Psoas muscle (tissue), 8 donors: ENCODE data around the gene SUMO1. TPM values are rescaled to one million over a fixed set of nuclear protein-coding genes. Genes with fewer than 3 reads are reported as not detected.
A peak's percentile ranks its signal among the peaks of the same experiment; 100 is the strongest.

Source experiments
- ATAC-seq, 4 donors: fragments of 200-7000 bp; cut with Tn5 transposase; one replicate each; pipeline ENCODE4 v1.9.1; 2020; ENCODE audit warnings: moderate library complexity in 3 of 4, mild to moderate bottlenecking in 2 of 4
- DNase-seq, 2 donors: peaks; one replicate each; pipeline ENCODE4 v3.0.0-alpha.2; 2020
- H3K27ac ChIP-seq: fragments of 200-600 bp; one replicate; pipeline ENCODE4 v1.8.0; 2022
- H3K27me3 ChIP-seq, 3 donors: fragments of 200-600 bp in 1 of 3; one replicate each; pipeline versions ENCODE4 v1.6.1 to v1.8.0; 2013 to 2022; ENCODE audit warnings: low read length in 2 of 3, mild to moderate bottlenecking in 2 of 3, moderate library complexity in 1 of 3; ENCODE audit not compliant: insufficient read depth in 3 of 3
- H3K36me3 ChIP-seq, 2 donors: fragments of 200-600 bp in 1 of 2; one replicate each; pipeline versions ENCODE4 v1.6.1 to v1.8.0; 2013 to 2022; ENCODE audit warnings: low read depth in 1 of 2, mild to moderate bottlenecking in 1 of 2, moderate library complexity in 1 of 2; ENCODE audit not compliant: insufficient read depth in 1 of 2
- H3K4me1 ChIP-seq: fragments of 200-600 bp; one replicate; pipeline ENCODE4 v1.8.0; 2022
- H3K4me3 ChIP-seq: fragments of 200-600 bp; one replicate; pipeline ENCODE4 v1.8.0; 2022; ENCODE audit warnings: mild to moderate bottlenecking
- H3K9me3 ChIP-seq: fragments of 200-600 bp; one replicate; pipeline ENCODE4 v1.8.0; 2022
- WGBS, 3 donors: extraction: QIAGEN DNeasy Blood & Tissue Kit; methylation state at CpG; one replicate each; pipeline versions ENCODE4 v1.1.6 to v1.1.7; 2013; 5-methylcytosine and 5-hydroxymethylcytosine counted together
- intact Hi-C, 2 donors: fragments of 100-400 bp; cut with DNase I; formaldehyde crosslinking; loops; one replicate each; pipeline versions ENCODE4 v1.11.0 to v1.14.2; 2022
- polyA plus RNA-seq, 3 donors: library from polyadenylated mRNA; stranded (reverse); fragments of 200-250 nt; gene quantifications; one replicate each; pipeline ENCODE4 v1.2.3, GENCODE V29; 2013
- total RNA-seq, 4 donors: library from RNA; stranded (reverse); fragmentation: NEBNext Ultra II Directional in 2 of 4; extraction: Animal tissue kit (Norgen Biotek cat#: 25700) in 2 of 4; gene quantifications; one replicate each; pipeline versions ENCODE4 v1.2.1 to v1.2.4, GENCODE V29; 2021 to 2023
- TF ChIP-seq, protein P1 (sequence below): fragments of 200-600 bp; IDR thresholded peaks from one replicate; pipeline ENCODE4 v1.8.0; 2022; ENCODE audit warnings: antibody characterized with exemption
- donor health status: healthy with polysubstance abuse.
- donor health status: DM: no; HTN: no; CAD: no; lungs with moderate emphysema.
- donor health status: Bipolar disorder and iron deficiency.
- donor health status: healthy.
- donor health status: DM: yes; HTN: yes; CAD: no.
- donor health status: DM: no; HTN: no; CAD: no.
- donor health status: DM: no; HTN: no; CAD: no.
- donor health status: DM: yes; HTN: yes; CAD: no.

Gene SUMO1
- total and polyA plus RNA-seq, 7 donors, result 55.4 to 134 (median 69.8) TPM

GRCh38 chr2:202270487-202270886 lies 32.1 kb upstream of the SUMO1 start:
- Histone ChIP-seq H3K36me3 (peaks cover 0 to 14% of the 10 kb centered on the region in 2 donors), H3K27ac (peak overlapping the region; percentile 28), H3K9me3 (no peaks in the 10 kb centered on the region), H3K27me3 (no peaks in the 10 kb centered on the region), H3K4me3 (no peak overlapping the region), H3K4me1 (peaks cover 36% of the 10 kb centered on the region)
- TF ChIP-seq, protein P1, sequence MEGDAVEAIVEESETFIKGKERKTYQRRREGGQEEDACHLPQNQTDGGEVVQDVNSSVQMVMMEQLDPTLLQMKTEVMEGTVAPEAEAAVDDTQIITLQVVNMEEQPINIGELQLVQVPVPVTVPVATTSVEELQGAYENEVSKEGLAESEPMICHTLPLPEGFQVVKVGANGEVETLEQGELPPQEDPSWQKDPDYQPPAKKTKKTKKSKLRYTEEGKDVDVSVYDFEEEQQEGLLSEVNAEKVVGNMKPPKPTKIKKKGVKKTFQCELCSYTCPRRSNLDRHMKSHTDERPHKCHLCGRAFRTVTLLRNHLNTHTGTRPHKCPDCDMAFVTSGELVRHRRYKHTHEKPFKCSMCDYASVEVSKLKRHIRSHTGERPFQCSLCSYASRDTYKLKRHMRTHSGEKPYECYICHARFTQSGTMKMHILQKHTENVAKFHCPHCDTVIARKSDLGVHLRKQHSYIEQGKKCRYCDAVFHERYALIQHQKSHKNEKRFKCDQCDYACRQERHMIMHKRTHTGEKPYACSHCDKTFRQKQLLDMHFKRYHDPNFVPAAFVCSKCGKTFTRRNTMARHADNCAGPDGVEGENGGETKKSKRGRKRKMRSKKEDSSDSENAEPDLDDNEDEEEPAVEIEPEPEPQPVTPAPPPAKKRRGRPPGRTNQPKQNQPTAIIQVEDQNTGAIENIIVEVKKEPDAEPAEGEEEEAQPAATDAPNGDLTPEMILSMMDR, result no peak
- ATAC-seq (no peak), DNase-seq (no peak)
- 83 to 91% (median 87%) methylated on average over 3 of the region's 3 CpGs for WGBS, 3 donors
- intact Hi-C loops, result no loop called here

DNA sequence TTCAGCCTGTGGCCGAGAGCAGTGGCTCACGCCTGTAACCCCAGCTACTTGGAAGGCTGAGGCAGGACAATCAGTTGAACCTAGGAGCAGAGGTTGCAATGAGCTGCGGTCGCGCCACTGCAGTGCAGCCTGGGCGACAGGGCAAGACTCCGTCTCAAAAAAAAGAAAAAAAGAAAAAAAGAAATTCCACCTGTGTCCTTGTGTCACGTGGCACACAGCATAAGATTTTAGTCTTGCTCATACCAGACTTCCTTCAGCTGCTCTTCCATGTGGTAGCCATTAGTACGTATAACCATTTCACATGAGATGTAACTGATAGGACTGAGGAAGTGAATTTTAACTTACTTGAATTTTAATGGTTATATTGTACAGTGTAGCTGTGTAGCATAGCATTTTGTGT lies 31.2 kb upstream of the SUMO1 start:
- intact Hi-C loops, result no loop called here
- Histone ChIP-seq H3K4me3 (no peak overlapping the region), H3K4me1 (peaks cover 36% of the 10 kb centered on the region), H3K27me3 (no peaks in the 10 kb centered on the region), H3K36me3 (peaks cover 0 to 5% of the 10 kb centered on the region in 2 donors), H3K27ac (peak overlapping the region; percentile 28), H3K9me3 (no peaks in the 10 kb centered on the region)
- DNase-seq (no peak), ATAC-seq (no peak)
- 68 to 76% (median 72%) methylated on average over 9 of the region's 9 CpGs for WGBS, 3 donors
- TF ChIP-seq, protein P1, result no peak

DNA sequence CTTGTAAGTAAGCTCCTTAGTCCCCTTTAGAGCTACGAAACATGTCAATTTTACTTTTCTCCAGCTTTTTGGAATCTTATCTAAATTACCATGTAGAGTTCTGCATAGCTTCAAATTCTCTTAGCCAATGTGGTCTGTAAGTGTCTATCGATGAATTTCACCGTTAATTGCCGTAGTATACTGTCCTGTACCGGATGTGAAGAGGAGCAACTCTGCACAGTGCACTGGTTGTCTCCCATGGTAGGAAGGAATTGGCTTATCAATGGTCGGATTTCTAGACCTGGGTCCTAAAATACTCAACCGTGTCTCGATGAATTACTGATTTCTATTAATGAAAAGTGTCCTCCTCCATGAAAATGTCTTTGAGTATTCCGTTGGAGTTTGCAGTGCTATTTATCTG lies 29.1 kb upstream of the SUMO1 start:
- DNase-seq (no peak), ATAC-seq (no peak)
- Histone ChIP-seq H3K27ac (peak overlapping the region; percentile 48), H3K4me3 (peak overlapping the region; percentile 98), H3K9me3 (no peaks in the 10 kb centered on the region), H3K27me3 (no peaks in the 10 kb centered on the region), H3K4me1 (peaks cover 32% of the 10 kb centered on the region), H3K36me3 (peaks cover 0 to 4% of the 10 kb centered on the region in 2 donors)
- intact Hi-C loops, result no loop called here
- WGBS, 3 donors, result 26 to 29% (median 28%) methylated on average over 9 of the region's 9 CpGs
- TF ChIP-seq, protein P1, result no peak

- peaks cover 27% of the 10 kb centered on the region for H3K4me1 ChIP-seq
- WGBS, 3 donors, result 0 to 1% (median 1%) methylated on average over 54 of the region's 54 CpGs
- intact Hi-C loops, result no loop called here
- H3K4me3 ChIP-seq, result peak within 1 kb of the TSS; percentile 98
- ATAC-seq, result peak; percentile 97 to 98 (median 98)
- TF ChIP-seq, protein P1, result no peak
- no peaks in the 10 kb centered on the region for H3K27me3 ChIP-seq
- peak within 1 kb of the TSS; percentile 99 for H3K27ac ChIP-seq
- no peaks in the 10 kb centered on the region for H3K36me3 ChIP-seq
- DNase-seq, result peak; percentile 91 to 93
- H3K9me3 ChIP-seq, result no peaks in the 10 kb centered on the region
Observed at GRCh38 chr2:202265467-202266277, 27.3 kb upstream of the SUMO1 start, which contains the start of gene NOP58. TSS of gene NOP58 (plus strand) at chr2:202265763. CDS start at chr2:202265942, 179 bp downstream.
